Neural progenitor cell (in vitro differentiated cells): ENCODE measurements around the gene PACRG. TPM values are rescaled to one million over a fixed set of nuclear protein-coding genes. Genes with fewer than 3 reads are reported as not detected.

Experiments used
- DNase-seq: peaks from one replicate; pipeline ENCODE4 v3.0.0-alpha.2; 2016; ENCODE audit warnings: low spot score
- H2AFZ ChIP-seq: fragments of 200-600 bp; sonication (generic); replicated peaks from 2 replicates; pipeline ENCODE4 v1.6.1; 2016; ENCODE audit warnings: antibody characterized with exemption
- H3F3A ChIP-seq: fragments of 200-600 bp; sonication (generic); 2 replicates; pipeline ENCODE4 v1.6.1; 2016; ENCODE audit warnings: antibody characterized with exemption, low read depth
- H3K27ac ChIP-seq: fragments of 200-600 bp; sonication (generic); 2 replicates; pipeline ENCODE4 v1.5.1; 2016; ENCODE audit warnings: mild to moderate bottlenecking
- H3K27me3 ChIP-seq: fragments of 200-600 bp; sonication (generic); 2 replicates; pipeline ENCODE4 v1.6.1; 2016; ENCODE audit warnings: mild to moderate bottlenecking, moderate library complexity
- H3K36me3 ChIP-seq: fragments of 200-600 bp; sonication (generic); 2 replicates; pipeline ENCODE4 v1.5.1; 2016
- H3K4me1 ChIP-seq: fragments of 200-600 bp; sonication (generic); 2 replicates; pipeline ENCODE4 v1.6.1; 2016; ENCODE audit warnings: mixed run types
- H3K4me2 ChIP-seq: fragments of 200-600 bp; sonication (generic); 2 replicates; pipeline ENCODE4 v1.6.1; 2016
- H3K4me3 ChIP-seq: fragments of 200-600 bp; sonication (generic); 2 replicates; pipeline ENCODE4 v1.5.1; 2016
- H3K79me2 ChIP-seq: fragments of 200-600 bp; sonication (generic); 2 replicates; pipeline ENCODE4 v1.6.1; 2016; ENCODE audit warnings: low read depth
- H3K9ac ChIP-seq: fragments of 200-600 bp; sonication (generic); 2 replicates; pipeline ENCODE4 v1.6.1; 2016
- H3K9me3 ChIP-seq: fragments of 200-600 bp; sonication (generic); 2 replicates; pipeline ENCODE4 v1.5.1; 2016; ENCODE audit warnings: low read depth
- H4K20me1 ChIP-seq: fragments of 200-600 bp; sonication (generic); 2 replicates; pipeline ENCODE4 v1.6.1; 2016; ENCODE audit warnings: low read depth
- H3K27ac Mint-ChIP-seq: 3 replicates; pipeline ENCODE4 v1.8.0; 2021; ENCODE audit warnings: mixed read lengths
- H3K27me3 Mint-ChIP-seq: 2 replicates; pipeline ENCODE4 v1.8.0; 2022; ENCODE audit warnings: low read depth, mild to moderate bottlenecking, inconsistent platforms, moderate library complexity, mixed read lengths; ENCODE audit not compliant: insufficient read depth
- H3K36me3 Mint-ChIP-seq: 3 replicates; pipeline ENCODE4 v1.8.0; 2021; ENCODE audit warnings: mixed read lengths
- H3K4me1 Mint-ChIP-seq: 3 replicates; pipeline ENCODE4 v1.8.0; 2021; ENCODE audit warnings: mixed read lengths
- H3K4me3 Mint-ChIP-seq: 3 replicates; pipeline ENCODE4 v1.8.0; 2021; ENCODE audit warnings: mild to moderate bottlenecking, moderate library complexity, mixed read lengths
- H3K9me3 Mint-ChIP-seq: 3 replicates; pipeline ENCODE4 v1.8.0; 2020; ENCODE audit warnings: mixed read lengths
- CTCF ChIP-seq: fragments of 200-600 bp; sonication (generic); IDR thresholded peaks from 2 replicates; pipeline ENCODE4 v1.5.1; 2017; ENCODE audit warnings: antibody characterized with exemption, mild to moderate bottlenecking
- EZH2 ChIP-seq: fragments of 200-600 bp; sonication (generic); IDR thresholded peaks from 2 replicates; pipeline ENCODE4 v1.6.1; 2017; ENCODE audit warnings: antibody characterized with exemption, mild to moderate bottlenecking, moderate library complexity
- EZH2phosphoT487 ChIP-seq: fragments of 200-600 bp; sonication (generic); IDR thresholded peaks from 2 replicates; pipeline ENCODE4 v1.6.1; 2017; ENCODE audit warnings: antibody characterized with exemption
- total RNA-seq: library from RNA; depleted of rRNA; stranded (reverse); fragments of >200 nt; gene quantifications from 2 replicates; pipeline ENCODE4 v1.2.3, GENCODE V29; 2015; ENCODE audit warnings: low replicate concordance

The PACRG gene
- total RNA-seq, 1 donor from 2014 or later = 0.30 TPM

- Mint-ChIP-seq H3K27me3 (peaks cover 13% of the 10 kb centered on the region), H3K27ac (peak overlapping the region; percentile 18), H3K4me1 (peaks cover 66% of the 10 kb centered on the region), H3K36me3 (no peaks in the 10 kb centered on the region), H3K4me3 (peak overlapping the region; percentile 0), H3K9me3 (no peaks in the 10 kb centered on the region)
- no peaks in the 10 kb centered on the region for H3K9me3 ChIP-seq
- no peaks in the 10 kb centered on the region for H3K79me2 ChIP-seq
- no peak overlapping the region for H3K9ac ChIP-seq
- no peak for DNase-seq
- peaks cover 3% of the 10 kb centered on the region for H3K4me1 ChIP-seq
- no peak overlapping the region for H3K27ac ChIP-seq
- H3F3A ChIP-seq = no peaks in the 10 kb centered on the region
- no peak for TF ChIP-seq EZH2phosphoT487
- no peaks in the 10 kb centered on the region for H3K27me3 ChIP-seq
- no peaks in the 10 kb centered on the region for H4K20me1 ChIP-seq
- no peak overlapping the region for H3K4me3 ChIP-seq
- no peaks in the 10 kb centered on the region for H3K36me3 ChIP-seq
- no peak overlapping the region for H2AFZ ChIP-seq
- no peak overlapping the region for H3K4me2 ChIP-seq
These were observed 624.4 kb downstream of the PACRG start for GRCh38 chr6:163352011-163352685.

- no peaks in the 10 kb centered on the region for H4K20me1 ChIP-seq
- Mint-ChIP-seq H3K4me1 (peaks cover 61% of the 10 kb centered on the region), H3K27ac (peak overlapping the region; percentile 18), H3K27me3 (peaks cover 10% of the 10 kb centered on the region), H3K4me3 (no peak overlapping the region), H3K9me3 (no peaks in the 10 kb centered on the region), H3K36me3 (no peaks in the 10 kb centered on the region)
- no peak overlapping the region for H3K4me2 ChIP-seq
- H3K36me3 ChIP-seq = no peaks in the 10 kb centered on the region
- H3K4me1 ChIP-seq = peaks cover 3% of the 10 kb centered on the region
- no peaks in the 10 kb centered on the region for H3K27me3 ChIP-seq
- TF ChIP-seq EZH2phosphoT487 (no peak), EZH2 (no peak), CTCF (no peak)
- H3K9me3 ChIP-seq = no peaks in the 10 kb centered on the region
- H2AFZ ChIP-seq = no peak overlapping the region
- no peak for DNase-seq
- no peak overlapping the region for H3K27ac ChIP-seq
- H3K4me3 ChIP-seq = no peak overlapping the region
- H3K79me2 ChIP-seq = no peaks in the 10 kb centered on the region
- H3K9ac ChIP-seq = no peak overlapping the region
- H3F3A ChIP-seq = no peaks in the 10 kb centered on the region
These were observed 625.2 kb downstream of the PACRG start for GRCh38 chr6:163352966-163353365.

- Histone ChIP-seq H3K27ac (no peak overlapping the region), H3K79me2 (no peaks in the 10 kb centered on the region), H3K4me2 (no peak overlapping the region), H3K9ac (no peak overlapping the region), H3K27me3 (no peaks in the 10 kb centered on the region), H3K4me1 (peaks cover 3% of the 10 kb centered on the region), H3K9me3 (no peaks in the 10 kb centered on the region), H3K36me3 (no peaks in the 10 kb centered on the region), H3K4me3 (no peak overlapping the region), H3F3A (no peaks in the 10 kb centered on the region), H2AFZ (no peak overlapping the region), H4K20me1 (no peaks in the 10 kb centered on the region)
- H3K27ac Mint-ChIP-seq = peak overlapping the region; percentile 57
- peaks cover 54% of the 10 kb centered on the region for H3K4me1 Mint-ChIP-seq
- H3K27me3 Mint-ChIP-seq = peaks cover 6% of the 10 kb centered on the region
- no peaks in the 10 kb centered on the region for H3K9me3 Mint-ChIP-seq
- DNase-seq = no peak
- H3K4me3 Mint-ChIP-seq = no peak overlapping the region
- no peaks in the 10 kb centered on the region for H3K36me3 Mint-ChIP-seq
- no peak for TF ChIP-seq EZH2
- TF ChIP-seq EZH2phosphoT487 = no peak
- no peak for TF ChIP-seq CTCF
These were observed 626.3 kb downstream of the PACRG start for GRCh38 chr6:163354085-163354484.

GRCh38 chr6:163354761-163355425, 627.1 kb downstream of the PACRG start:
- Histone ChIP-seq H3K4me1 (peaks cover 3% of the 10 kb centered on the region), H3F3A (no peaks in the 10 kb centered on the region), H3K36me3 (no peaks in the 10 kb centered on the region), H3K27me3 (no peaks in the 10 kb centered on the region), H3K9ac (no peak overlapping the region), H3K27ac (no peak overlapping the region), H3K4me3 (no peak overlapping the region), H4K20me1 (no peaks in the 10 kb centered on the region), H3K4me2 (no peak overlapping the region), H3K79me2 (no peaks in the 10 kb centered on the region), H2AFZ (peak overlapping the region; percentile 50), H3K9me3 (no peaks in the 10 kb centered on the region)
- Mint-ChIP-seq H3K9me3 (no peaks in the 10 kb centered on the region), H3K27me3 (peaks cover 6% of the 10 kb centered on the region), H3K36me3 (no peaks in the 10 kb centered on the region), H3K4me1 (peaks cover 48% of the 10 kb centered on the region), H3K27ac (no peak overlapping the region), H3K4me3 (no peak overlapping the region)
- DNase-seq = no peak
- TF ChIP-seq CTCF = no peak
- no peak for TF ChIP-seq EZH2
- TF ChIP-seq EZH2phosphoT487 = no peak
